ENCODE data around the gene CMIP. TPM values are rescaled to one million over a fixed set of nuclear protein-coding genes. Genes with fewer than 3 reads are reported as not detected.

The CMIP gene
- total RNA-seq, 1 experiment from 2014 or later, result 48.2 TPM

GRCh38 chr16:81676883-81677737 is 232.5 kb downstream of the CMIP start:
- no peak overlapping the region for H4K91ac ChIP-seq (ENCODE audit: insufficient read length, low read depth, low read length)
- H3K9me3 ChIP-seq (ENCODE audit: control insufficient read depth, low read depth, low read length), result no peaks in the 10 kb centered on the region
- Mint-ChIP-seq H3K9me3 (no peaks in the 10 kb centered on the region), H3K27me3 (ENCODE audit: low read depth) (no peaks in the 10 kb centered on the region), H3K27ac (peak overlapping the region in 2 of 3 experiments; percentile 21 to 27; a peak in 3 of 7 replicates), H3K4me1 (peaks cover 5 to 6% of the 10 kb centered on the region in 2 experiments), H3K36me3 (ENCODE audit: insufficient read depth in 1 of 3, low read depth in 3 of 3) (peaks cover 23 to 51% (median 51%) of the 10 kb centered on the region in 3 experiments), H3K4me3 (no peak overlapping the region)
- no peak overlapping the region for H3K4ac ChIP-seq (ENCODE audit: low read depth, low read length)
- no peaks in the 10 kb centered on the region for H3K79me1 ChIP-seq (ENCODE audit: insufficient read depth, low read depth, low read length, poor library complexity, severe bottlenecking)
- H3K23me2 ChIP-seq (ENCODE audit: insufficient read length, low read depth, low read length, poor library complexity, severe bottlenecking), result no peaks in the 10 kb centered on the region
- whole genome bisulfite sequencing (ENCODE audit: extremely low coverage, insufficient read length, low lambda C conversion rate), result no CpG with 5 or more reads among the region's 15 CpGs
- no peak overlapping the region for H3K18ac ChIP-seq (ENCODE audit: insufficient read length, low read depth, low read length)
- H3K4me1 ChIP-seq (ENCODE audit: insufficient read depth, low read length), result no peaks in the 10 kb centered on the region
- no peak for TF ChIP-seq CTCF (conservative IDR thresholded peaks at IDR 0.05)
- no peak overlapping the region for H3K9ac ChIP-seq (ENCODE audit: extremely low read depth, insufficient read length, low read length)
- H3K4me2 ChIP-seq (ENCODE audit: insufficient read depth, insufficient read length, low read length), result no peak overlapping the region
- no peak overlapping the region for H2BK5ac ChIP-seq (ENCODE audit: insufficient read length, low read length)
- DNase-seq, result no peak
- H2AFZ ChIP-seq (ENCODE audit: low read length), result no peak overlapping the region
- H3K14ac ChIP-seq (ENCODE audit: insufficient read depth, low read length), result no peak overlapping the region
- no peaks in the 10 kb centered on the region for H3K79me2 ChIP-seq (ENCODE audit: insufficient read depth, low read length)
- no peak overlapping the region for H3K27ac ChIP-seq (ENCODE audit: insufficient read length, low read depth, low read length)
- no peak overlapping the region for H2BK120ac ChIP-seq (ENCODE audit: low read depth, low read length, poor library complexity, severe bottlenecking)
- H2BK12ac ChIP-seq (ENCODE audit: insufficient read length, low read depth, low read length), result no peak overlapping the region
- no peaks in the 10 kb centered on the region for H4K20me1 ChIP-seq (ENCODE audit: control insufficient read depth, insufficient read depth, insufficient read length)
- no peak overlapping the region for H2BK20ac ChIP-seq (ENCODE audit: low read depth, low read length, poor library complexity, severe bottlenecking)
- H3T11ph ChIP-seq (ENCODE audit: low read length), result no peak overlapping the region
- H2BK15ac ChIP-seq (ENCODE audit: low read depth, low read length), result no peak overlapping the region
- H3K27me3 ChIP-seq (ENCODE audit: insufficient read depth, low read length), result no peaks in the 10 kb centered on the region
- H3K56ac ChIP-seq (ENCODE audit: insufficient read length, low read depth, low read length), result no peak overlapping the region
- H3K23ac ChIP-seq (ENCODE audit: insufficient read length, low read depth, low read length), result no peak overlapping the region
- H4K5ac ChIP-seq (ENCODE audit: insufficient read length, low read depth, low read length), result no peak overlapping the region
- H4K8ac ChIP-seq (replicated peaks; ENCODE audit: insufficient read length, low read depth, low read length), result no peak overlapping the region
- H2AK5ac ChIP-seq (ENCODE audit: insufficient read length, low read length), result no peak overlapping the region

All from H9 (cell line).